Sigmoid colon (tissue), 7 donors: ENCODE measurements around the gene B3GALNT2. TPM values are rescaled to one million over a fixed set of nuclear protein-coding genes. Genes with fewer than 3 reads are reported as not detected.
A peak's percentile ranks its signal among the peaks of the same experiment; 100 is the strongest.

ENCODE experiments used
- DNase-seq: peaks from one replicate; pipeline ENCODE4 v3.0.0-alpha.2; 2019
- H3K27ac ChIP-seq, 4 donors: fragments of 200-600 bp; sonication (generic); one replicate each; pipeline ENCODE4 v1.5.1; 2016 to 2019; ENCODE audit warnings: mild to moderate bottlenecking in 1 of 4
- H3K27me3 ChIP-seq, 3 donors: fragments of 200-600 bp; sonication (generic); one replicate each; pipeline ENCODE4 v1.5.1; 2019; ENCODE audit warnings: mild to moderate bottlenecking in 1 of 3
- H3K36me3 ChIP-seq, 4 donors: fragments of 200-600 bp; sonication (generic); one replicate each; pipeline ENCODE4 v1.5.1; 2016 to 2019
- H3K4me1 ChIP-seq, 4 donors: fragments of 200-600 bp; sonication (generic); one replicate each; pipeline ENCODE4 v1.5.1; 2017 to 2019
- H3K4me3 ChIP-seq, 4 donors: fragments of 200-600 bp; sonication (generic); one replicate each; pipeline ENCODE4 v1.5.1; 2017 to 2019; ENCODE audit warnings: mild to moderate bottlenecking in 2 of 4, moderate library complexity in 1 of 4
- H3K9me3 ChIP-seq, 4 donors: fragments of 200-600 bp in 3 of 4; sonication (generic) in 3 of 4; one replicate each; pipeline versions ENCODE4 v1.5.1 to v1.6.1; 2013 to 2019
- EP300 ChIP-seq, 4 donors: sonication (generic); formaldehyde crosslinking; IDR thresholded peaks; one replicate each; pipeline ENCODE4 v1.6.1; 2017; ENCODE audit warnings: antibody characterized with exemption in 4 of 4
- POLR2A ChIP-seq, 2 donors: fragments of 450-650 bp; IDR thresholded peaks; one replicate each; pipeline ENCODE4 v1.6.1; 2016; ENCODE audit warnings: antibody characterized with exemption in 2 of 2, mild to moderate bottlenecking in 2 of 2, moderate library complexity in 2 of 2
- POLR2AphosphoS5 ChIP-seq, 4 donors: sonication (generic); formaldehyde crosslinking; IDR thresholded peaks; one replicate each; pipeline ENCODE4 v1.6.1; 2017; ENCODE audit warnings: antibody characterized with exemption in 4 of 4
- WGBS, 2 donors: extraction: QIAGEN DNeasy Blood & Tissue Kit; methylation state at CpG; one replicate each; pipeline ENCODE4 v1.1.7; 2013; 5-methylcytosine and 5-hydroxymethylcytosine counted together
- intact Hi-C: fragments of 100-400 bp; cut with DNase I; formaldehyde crosslinking; loops from one replicate; pipeline ENCODE4 v1.15.1; 2023
- polyA plus RNA-seq, 3 donors: library from polyadenylated mRNA; stranded (reverse); fragments of 200-250 nt; gene quantifications; one replicate each; pipeline ENCODE4 v1.2.3, GENCODE V29; 2013
- total RNA-seq, 4 donors: library from RNA; depleted of rRNA; stranded (reverse); fragments of >200 nt; gene quantifications; one replicate each; pipeline ENCODE4 v1.1.0, GENCODE V29; 2016
- TF ChIP-seq, protein P1 (sequence below), 4 experiments: fragments of 450-650 bp in 3 of 4; fragments of 200-600 bp in 1 of 4; IDR thresholded peaks; one replicate each; pipeline ENCODE4 v1.5.1; 2016 to 2019; ENCODE audit warnings: antibody characterized with exemption in 4 of 4, mild to moderate bottlenecking in 3 of 4, moderate library complexity in 2 of 4
- donor health status: healthy with polysubstance abuse.
- donor health status: Bipolar disorder and iron deficiency.
- donor health status: healthy.

B3GALNT2 gene
- total and polyA plus RNA-seq, 7 donors, result 1.8 to 58.7 (median 38.5) TPM

DNA sequence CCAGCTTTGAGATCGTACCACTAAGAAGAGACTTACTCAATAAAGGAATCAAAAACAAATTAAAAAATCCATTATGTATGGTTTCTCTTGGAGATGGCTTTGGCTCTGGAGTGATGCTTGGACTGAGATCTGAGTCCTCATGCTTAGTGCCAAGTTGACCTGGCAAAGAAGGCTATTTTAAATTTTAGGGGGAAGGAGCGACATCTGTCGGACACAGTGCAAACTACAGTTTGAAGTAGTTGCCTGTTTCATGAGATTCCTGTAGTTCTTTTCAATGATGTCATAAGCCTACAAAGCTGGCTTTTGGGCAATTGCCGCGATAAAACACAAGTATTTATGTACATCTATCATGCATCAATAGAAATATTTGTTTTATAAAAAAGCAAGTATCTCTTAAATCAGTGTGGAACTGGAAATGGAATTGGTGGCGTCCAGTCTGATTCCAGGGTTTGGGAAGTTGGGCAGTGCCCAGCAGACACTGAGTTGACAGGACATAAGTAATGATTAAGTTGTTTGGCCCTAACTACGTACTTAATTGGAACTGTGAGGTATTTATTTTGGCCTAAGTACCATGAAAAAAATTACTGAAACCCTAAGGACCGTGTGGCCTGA, 87.1 kb downstream of the B3GALNT2 start:
- Histone ChIP-seq H3K4me3 (no peak overlapping the region), H3K36me3 (peaks cover 0 to 6% (median 0%) of the 10 kb centered on the region in 4 donors), H3K9me3 (no peaks in the 10 kb centered on the region), H3K27ac (no peak overlapping the region), H3K4me1 (peaks cover 0 to 11% (median 0%) of the 10 kb centered on the region in 4 donors), H3K27me3 (no peaks in the 10 kb centered on the region)
- DNase-seq, result peak; percentile 69
- TF ChIP-seq EP300 (IDR thresholded peaks at IDR 0.05) (no peak), POLR2AphosphoS5 (IDR thresholded peaks at IDR 0.05) (peak in 2 of 4 donors; percentile 42 to 49)
- TF ChIP-seq, protein P1, sequence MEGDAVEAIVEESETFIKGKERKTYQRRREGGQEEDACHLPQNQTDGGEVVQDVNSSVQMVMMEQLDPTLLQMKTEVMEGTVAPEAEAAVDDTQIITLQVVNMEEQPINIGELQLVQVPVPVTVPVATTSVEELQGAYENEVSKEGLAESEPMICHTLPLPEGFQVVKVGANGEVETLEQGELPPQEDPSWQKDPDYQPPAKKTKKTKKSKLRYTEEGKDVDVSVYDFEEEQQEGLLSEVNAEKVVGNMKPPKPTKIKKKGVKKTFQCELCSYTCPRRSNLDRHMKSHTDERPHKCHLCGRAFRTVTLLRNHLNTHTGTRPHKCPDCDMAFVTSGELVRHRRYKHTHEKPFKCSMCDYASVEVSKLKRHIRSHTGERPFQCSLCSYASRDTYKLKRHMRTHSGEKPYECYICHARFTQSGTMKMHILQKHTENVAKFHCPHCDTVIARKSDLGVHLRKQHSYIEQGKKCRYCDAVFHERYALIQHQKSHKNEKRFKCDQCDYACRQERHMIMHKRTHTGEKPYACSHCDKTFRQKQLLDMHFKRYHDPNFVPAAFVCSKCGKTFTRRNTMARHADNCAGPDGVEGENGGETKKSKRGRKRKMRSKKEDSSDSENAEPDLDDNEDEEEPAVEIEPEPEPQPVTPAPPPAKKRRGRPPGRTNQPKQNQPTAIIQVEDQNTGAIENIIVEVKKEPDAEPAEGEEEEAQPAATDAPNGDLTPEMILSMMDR (IDR thresholded peaks at IDR 0.05), result peak; percentile 52 to 82 (median 72)
- 35 to 38% methylated on average over 8 of the region's 8 CpGs for WGBS, 2 donors
- intact Hi-C loops, result loop anchor here (1.0 to 10.0 kb wide), 5 partner anchors 50 to 315 kb away; partner anchors contain the start of gene TBCE

DNA sequence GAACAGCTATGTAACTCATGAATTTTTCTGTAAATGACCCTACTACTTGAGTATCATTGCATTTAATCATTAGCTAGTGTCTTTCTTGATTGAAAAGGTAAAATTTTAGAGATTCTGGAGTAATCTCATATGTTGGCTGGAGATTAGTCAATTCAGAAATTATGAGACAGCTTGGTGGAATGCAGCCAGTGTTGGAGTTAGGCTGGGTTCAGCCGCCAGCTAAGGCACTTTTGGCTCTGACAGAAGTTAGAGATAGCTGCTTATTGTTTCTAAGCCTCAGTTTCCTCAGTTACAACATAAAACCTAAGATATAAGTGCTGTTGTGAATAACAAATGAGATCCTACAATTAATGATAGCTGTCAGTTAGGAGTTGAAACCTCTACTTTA, 87.6 kb downstream of the B3GALNT2 start:
- intact Hi-C loops, result loop anchor here (1.0 to 10.0 kb wide), 5 partner anchors 49 to 314 kb away; partner anchors contain the start of gene TBCE
- no peak for TF ChIP-seq EP300 (IDR thresholded peaks at IDR 0.05)
- TF ChIP-seq POLR2AphosphoS5 (IDR thresholded peaks at IDR 0.05), result no peak
- Histone ChIP-seq H3K27ac (no peak overlapping the region), H3K36me3 (peaks cover 0 to 6% (median 0%) of the 10 kb centered on the region in 4 donors), H3K9me3 (no peaks in the 10 kb centered on the region), H3K4me3 (no peak overlapping the region), H3K27me3 (no peaks in the 10 kb centered on the region), H3K4me1 (peaks cover 0 to 11% (median 0%) of the 10 kb centered on the region in 4 donors)
- 92 to 95% methylated on average over 1 of the region's 1 CpG for WGBS, 2 donors
- no peak for DNase-seq

DNA sequence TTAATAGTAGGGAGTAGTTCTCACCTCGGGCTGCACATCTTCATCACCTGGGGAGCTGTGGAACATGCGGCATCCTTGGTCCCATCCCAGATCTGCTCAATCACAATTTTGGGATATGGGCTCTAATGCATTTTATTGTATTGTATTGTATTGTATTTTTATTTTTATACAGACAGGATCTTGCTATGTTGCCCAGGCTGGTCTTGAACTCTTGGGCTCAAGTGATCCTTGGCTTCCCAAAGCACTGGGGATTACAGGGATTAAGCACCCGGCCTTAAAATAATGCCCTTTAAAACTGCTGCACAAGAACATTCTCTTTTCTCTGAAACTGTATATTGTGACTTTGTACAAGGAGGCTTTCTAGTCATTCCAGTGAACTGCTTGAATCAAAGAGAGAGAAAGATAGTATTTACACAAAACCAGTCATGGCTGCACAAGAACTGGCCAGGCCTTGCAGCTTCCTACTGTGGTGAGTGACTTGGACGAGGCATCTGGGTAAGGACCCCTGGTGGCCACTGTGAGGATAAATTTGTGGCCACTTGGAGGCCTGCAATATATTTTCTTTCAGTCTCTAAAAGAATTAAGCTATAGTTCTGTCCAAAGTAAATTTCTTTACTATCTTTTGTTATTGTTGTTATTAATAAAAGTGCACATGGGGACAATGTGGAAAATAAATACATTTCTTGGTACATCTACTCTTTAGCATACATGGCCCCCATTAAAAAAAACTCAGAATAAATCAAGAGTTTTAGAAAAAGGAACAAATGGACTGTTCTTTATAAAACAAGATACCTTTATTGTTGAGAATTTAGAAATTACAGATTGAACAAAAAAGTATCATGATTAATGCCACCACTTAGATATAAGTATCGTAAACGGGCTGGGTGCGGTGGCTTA, 89.0 kb downstream of the B3GALNT2 start:
- TF ChIP-seq POLR2A (IDR thresholded peaks at IDR 0.05) (no peak), POLR2AphosphoS5 (IDR thresholded peaks at IDR 0.05) (peak in 1 of 4 donors; percentile 11)
- TF ChIP-seq, protein P1 (IDR thresholded peaks at IDR 0.05), result peak; percentile 37 to 76 (median 64)
- H3K9me3 ChIP-seq, result no peaks in the 10 kb centered on the region
- no peak overlapping the region for H3K4me3 ChIP-seq
- peaks cover 0 to 11% (median 0%) of the 10 kb centered on the region in 4 donors for H3K4me1 ChIP-seq
- peaks cover 0 to 6% (median 0%) of the 10 kb centered on the region in 4 donors for H3K36me3 ChIP-seq
- 82 to 84% methylated on average over 7 of the region's 7 CpGs for WGBS, 2 donors
- H3K27me3 ChIP-seq, result no peaks in the 10 kb centered on the region
- H3K27ac ChIP-seq, result no peak overlapping the region
- intact Hi-C loops, result loop anchor here (5.0 to 10.0 kb wide), 3 partner anchors 48 to 313 kb away; partner anchors contain the start of gene TBCE
- DNase-seq, result peak; percentile 78

DNA sequence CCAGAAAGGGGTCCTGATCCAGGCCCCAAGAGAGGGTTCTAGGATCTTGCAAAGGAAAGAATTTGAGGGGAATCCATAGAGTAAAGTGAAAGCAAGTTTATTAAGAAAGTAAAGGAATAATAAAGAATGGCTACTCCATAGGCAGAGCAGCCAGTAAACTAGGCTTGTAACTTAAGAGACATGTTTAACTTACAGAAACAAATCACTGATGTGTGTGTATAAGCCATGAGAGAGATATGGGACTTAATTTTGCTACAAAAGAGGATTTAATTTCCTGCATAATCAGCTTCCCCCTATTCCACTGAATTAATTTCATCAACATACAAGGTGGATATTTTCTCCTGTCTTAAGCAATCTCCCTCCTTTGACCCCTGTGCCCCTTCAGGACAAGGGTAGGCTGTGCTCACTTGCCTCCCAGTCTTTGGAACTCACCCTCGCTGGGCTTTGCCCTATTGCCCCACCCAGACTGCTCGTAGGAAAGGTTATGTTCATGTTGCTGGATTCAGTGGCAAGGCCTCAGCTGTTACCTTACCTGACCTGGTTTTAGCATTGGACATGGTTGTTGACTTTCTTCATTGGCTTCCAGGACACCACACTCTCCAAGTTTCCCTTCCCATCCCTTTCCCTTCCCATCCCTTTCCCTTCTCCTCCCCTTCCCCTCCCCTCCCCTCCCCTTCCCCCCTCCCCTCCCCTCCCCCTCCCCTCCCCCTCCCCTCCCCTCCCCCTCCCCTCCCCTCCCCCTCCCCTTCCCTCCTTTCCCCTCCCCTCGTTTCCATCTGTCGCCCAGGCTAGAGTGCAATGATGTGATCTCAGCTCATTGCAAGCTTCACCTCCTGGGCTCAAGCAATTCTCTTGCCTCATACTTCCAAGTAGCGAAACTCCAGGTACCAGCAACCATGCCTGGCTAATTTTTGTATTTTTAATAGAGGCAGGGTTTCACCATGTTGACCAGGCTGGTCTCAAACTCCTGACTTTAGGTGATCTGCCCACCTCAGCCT, 92.5 kb downstream of the B3GALNT2 start:
- intact Hi-C loops, result loop anchor here (10.0 kb wide), 1 partner anchor 217 kb away; no protein-coding TSS in a partner anchor
- Histone ChIP-seq H3K27me3 (no peaks in the 10 kb centered on the region), H3K4me3 (no peak overlapping the region), H3K4me1 (peaks cover 0 to 5% (median 0%) of the 10 kb centered on the region in 4 donors), H3K36me3 (peaks cover 0 to 6% (median 0%) of the 10 kb centered on the region in 4 donors), H3K9me3 (no peaks in the 10 kb centered on the region), H3K27ac (no peak overlapping the region)
- TF ChIP-seq, protein P1 (IDR thresholded peaks at IDR 0.05), result no peak
- no peak for TF ChIP-seq POLR2A (IDR thresholded peaks at IDR 0.05)
- TF ChIP-seq POLR2AphosphoS5 (IDR thresholded peaks at IDR 0.05), result no peak
- no peak for TF ChIP-seq EP300 (IDR thresholded peaks at IDR 0.05)
- WGBS, 2 donors, result 45 to 78% methylated on average over 3 to 4 of the region's 5 CpGs
- no peak for DNase-seq
